ENCODE measurements around the gene CNGB1. TPM values are rescaled to one million over a fixed set of nuclear protein-coding genes. Genes with fewer than 3 reads are reported as not detected.

CNGB1 gene
- total RNA-seq, 1 experiment from 2014 or later, result not detected

- no peak for ATAC-seq
- Mint-ChIP-seq H3K36me3 (no peaks in the 10 kb centered on the region), H3K4me3 (no peak overlapping the region), H3K9me3 (no peaks in the 10 kb centered on the region), H3K27ac (no peak overlapping the region), H3K4me1 (no peaks in the 10 kb centered on the region), H3K27me3 (ENCODE audit: low read depth) (no peaks in the 10 kb centered on the region)
- TF ChIP-seq FOXJ3 (CRISPR knock-in tag; IDR thresholded peaks at IDR 0.05; ENCODE audit: borderline replicate concordance) (no peak), USF2 (CRISPR knock-in tag; IDR thresholded peaks at IDR 0.05) (no peak), PRRX2 (CRISPR knock-in tag; IDR thresholded peaks at IDR 0.05) (no peak), GABPB1 (CRISPR knock-in tag; IDR thresholded peaks at IDR 0.05) (no peak), NFE2L1 (CRISPR knock-in tag; IDR thresholded peaks at IDR 0.05) (no peak), PREB (CRISPR knock-in tag; IDR thresholded peaks at IDR 0.05; ENCODE audit: borderline replicate concordance) (no peak), ZBTB21 (CRISPR knock-in tag; IDR thresholded peaks at IDR 0.05; ENCODE audit: borderline replicate concordance) (no peak), ZNF396 (CRISPR knock-in tag; IDR thresholded peaks at IDR 0.05; ENCODE audit: borderline replicate concordance) (no peak), FOXK1 (CRISPR knock-in tag; IDR thresholded peaks at IDR 0.05) (no peak), NFYB (CRISPR knock-in tag; conservative IDR thresholded peaks at IDR 0.05; ENCODE audit: low read depth) (no peak), NR1H2 (CRISPR knock-in tag; IDR thresholded peaks at IDR 0.05) (no peak), JUN (CRISPR knock-in tag; IDR thresholded peaks at IDR 0.05) (no peak), IRF2 (CRISPR knock-in tag; IDR thresholded peaks at IDR 0.05; ENCODE audit: borderline replicate concordance, low read depth) (no peak), EMX1 (CRISPR knock-in tag; IDR thresholded peaks at IDR 0.05) (no peak), CTCF (IDR thresholded peaks at IDR 0.05) (no peak), ZNF281 (CRISPR knock-in tag; IDR thresholded peaks at IDR 0.05) (no peak), FOXP1 (CRISPR knock-in tag; IDR thresholded peaks at IDR 0.05; ENCODE audit: borderline replicate concordance) (no peak), GTF2I (CRISPR knock-in tag; conservative IDR thresholded peaks at IDR 0.05) (no peak)
- POLR2A ChIA-PET, result no interaction called here
- CTCF ChIA-PET, result no interaction called here
- DNase-seq (ENCODE audit: low spot score), result no peak
Observed at GRCh38 chr16:57938484-57938883, 32.4 kb downstream of the CNGB1 start.

GRCh38 chr16:57937861-57938260 lies 33.1 kb downstream of the CNGB1 start:
- Mint-ChIP-seq H3K27me3 (ENCODE audit: low read depth) (no peaks in the 10 kb centered on the region), H3K36me3 (no peaks in the 10 kb centered on the region), H3K9me3 (no peaks in the 10 kb centered on the region), H3K4me1 (no peaks in the 10 kb centered on the region), H3K4me3 (no peak overlapping the region), H3K27ac (no peak overlapping the region)
- ChIA-PET CTCF (no interaction called here), POLR2A (no interaction called here)
- no peak for DNase-seq (ENCODE audit: low spot score)
- no peak for ATAC-seq
- TF ChIP-seq ZNF396 (CRISPR knock-in tag; IDR thresholded peaks at IDR 0.05; ENCODE audit: borderline replicate concordance) (no peak), ATF2 (CRISPR knock-in tag; IDR thresholded peaks at IDR 0.05; ENCODE audit: borderline replicate concordance, low read depth) (no peak), JUN (CRISPR knock-in tag; IDR thresholded peaks at IDR 0.05) (no peak), GABPB1 (CRISPR knock-in tag; IDR thresholded peaks at IDR 0.05) (no peak), ZMAT4 (CRISPR knock-in tag; IDR thresholded peaks at IDR 0.05) (no peak), SP1 (CRISPR knock-in tag; conservative IDR thresholded peaks at IDR 0.05) (no peak), ZNF232 (CRISPR knock-in tag; IDR thresholded peaks at IDR 0.05) (no peak), ZNF532 (CRISPR knock-in tag; IDR thresholded peaks at IDR 0.05; ENCODE audit: borderline replicate concordance) (no peak), TCF7 (CRISPR knock-in tag; IDR thresholded peaks at IDR 0.05; ENCODE audit: low read depth) (no peak), ZNF671 (CRISPR knock-in tag; IDR thresholded peaks at IDR 0.05) (no peak)

Data from WTC11 (cell line).